Ecto neural progenitor cell (in vitro differentiated cells): ENCODE measurements around the gene ZEB2.

Experiments
- DNase-seq: peaks from one replicate; pipeline ENCODE4 v3.0.0-alpha.2; 2018; ENCODE audit warnings: low spot score

Gene ZEB2

GRCh38 chr2:144528108-144528507 is 8.2 kb upstream of the ZEB2 start:
- no peak for DNase-seq

GRCh38 chr2:144526831-144527230 is 6.9 kb upstream of the ZEB2 start:
- no peak for DNase-seq

GRCh38 chr2:144524118-144525009 is 4.4 kb upstream of the ZEB2 start:
- peak; percentile 88 for DNase-seq

- DNase-seq = no peak
Measured at GRCh38 chr2:144523596-144524117, 3.7 kb upstream of the ZEB2 start.

- no peak for DNase-seq
Measured at GRCh38 chr2:144522897-144523595, 3.1 kb upstream of the ZEB2 start.

GRCh38 chr2:144522176-144522896 is 2.4 kb upstream of the ZEB2 start:
- DNase-seq = no peak

GRCh38 chr2:144521686-144522085 is 1.8 kb upstream of the ZEB2 start:
- no peak for DNase-seq

- DNase-seq = no peak
Measured at GRCh38 chr2:144520756-144521487, 1.0 kb upstream of the ZEB2 start.

GRCh38 chr2:144519597-144519933 is 354 bp downstream of the ZEB2 start:
- no peak for DNase-seq

GRCh38 chr2:144518748-144519596 is 947 bp downstream of the ZEB2 start:
- DNase-seq = no peak

GRCh38 chr2:144517866-144518747 is 1.8 kb downstream of the ZEB2 start:
- no peak for DNase-seq

GRCh38 chr2:144516981-144517865 is 2.7 kb downstream of the ZEB2 start:
- DNase-seq = no peak

- DNase-seq = no peak
Measured at GRCh38 chr2:144516411-144516980, 3.4 kb downstream of the ZEB2 start.

GRCh38 chr2:144515696-144516410 is 4.1 kb downstream of the ZEB2 start:
- DNase-seq = no peak

- DNase-seq = no peak
Measured at GRCh38 chr2:144515099-144515695, 4.7 kb downstream of the ZEB2 start.

GRCh38 chr2:144514616-144515091 is 5.3 kb downstream of the ZEB2 start:
- DNase-seq = no peak

- DNase-seq = no peak
Measured at GRCh38 chr2:144513388-144514101, 6.4 kb downstream of the ZEB2 start.
